KG1 (cell line): ENCODE data around the gene OSM.

Source experiments
- DNase-seq: peaks from one replicate; lab custom pipeline; 2025; lab: John Stamatoyannopoulos, UW

Gene OSM

DNA sequence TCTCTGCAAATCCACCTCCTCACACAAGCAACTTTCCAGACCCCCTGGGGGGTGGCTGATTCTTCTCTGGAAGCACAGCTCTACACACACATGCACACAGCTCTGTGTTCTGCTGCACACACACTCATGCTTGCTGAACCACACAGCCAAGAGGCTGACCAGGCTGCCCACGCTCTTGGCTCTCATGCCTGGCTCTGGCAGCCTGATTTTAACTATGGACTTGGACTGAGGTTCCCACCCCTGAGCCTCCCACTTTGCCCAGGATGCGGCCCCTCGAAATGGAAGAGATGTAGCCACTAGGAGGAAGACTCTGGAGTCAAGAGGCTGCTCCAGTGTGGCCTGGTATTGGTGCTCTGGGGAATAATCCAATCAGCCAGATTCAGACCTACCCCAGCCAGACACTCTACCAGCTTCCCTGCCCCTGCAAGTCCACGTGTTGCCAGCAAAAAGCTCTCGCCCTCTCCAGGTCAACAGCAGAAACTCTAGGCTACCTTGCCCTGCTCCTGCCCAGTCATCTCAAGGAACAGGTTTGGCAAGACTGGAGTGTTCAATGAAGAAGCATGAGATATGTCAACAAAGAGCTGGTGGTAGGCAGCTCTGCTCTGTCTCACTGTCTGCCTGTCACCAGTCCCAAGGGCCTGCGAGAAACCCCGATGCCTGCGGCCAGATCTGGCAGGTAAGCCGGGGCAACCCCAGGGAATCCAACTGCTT is 31.5 kb upstream of the OSM start:
- no peak for DNase-seq

DNA sequence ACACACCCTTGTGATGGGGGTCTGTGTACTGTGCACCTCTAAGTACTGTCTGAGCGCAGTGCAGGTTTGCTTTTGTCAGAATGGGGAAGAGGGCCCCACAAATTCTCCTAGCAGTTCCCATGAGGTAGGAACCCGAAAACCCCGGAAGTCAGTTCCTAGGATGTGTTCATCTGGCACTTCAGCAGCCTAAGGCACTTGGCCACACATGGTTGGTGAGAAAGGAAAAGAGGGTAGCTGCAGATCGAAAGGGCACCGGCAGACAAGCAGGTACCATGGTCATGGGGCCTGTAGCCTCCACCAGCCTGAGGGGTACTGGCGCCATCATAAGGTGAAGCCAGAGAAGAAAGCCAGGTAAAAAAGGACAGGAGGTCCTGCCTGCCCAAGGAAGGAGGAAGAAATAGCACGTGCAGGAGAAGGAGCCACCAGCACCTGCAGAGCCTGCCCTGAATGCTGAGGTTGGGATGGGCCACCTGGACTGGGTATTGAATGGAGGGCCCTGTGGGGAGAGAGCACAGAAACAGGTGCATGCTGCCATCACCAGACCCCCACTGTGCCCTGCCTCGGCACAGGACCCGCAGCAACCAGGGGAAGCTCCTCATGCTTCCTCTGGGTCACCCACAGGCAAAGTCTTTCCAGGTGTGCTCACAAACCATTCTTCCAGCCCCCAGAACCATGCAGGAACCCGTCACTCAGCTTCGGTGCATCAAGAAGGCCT is 30.8 kb upstream of the OSM start:
- no peak for DNase-seq

DNA sequence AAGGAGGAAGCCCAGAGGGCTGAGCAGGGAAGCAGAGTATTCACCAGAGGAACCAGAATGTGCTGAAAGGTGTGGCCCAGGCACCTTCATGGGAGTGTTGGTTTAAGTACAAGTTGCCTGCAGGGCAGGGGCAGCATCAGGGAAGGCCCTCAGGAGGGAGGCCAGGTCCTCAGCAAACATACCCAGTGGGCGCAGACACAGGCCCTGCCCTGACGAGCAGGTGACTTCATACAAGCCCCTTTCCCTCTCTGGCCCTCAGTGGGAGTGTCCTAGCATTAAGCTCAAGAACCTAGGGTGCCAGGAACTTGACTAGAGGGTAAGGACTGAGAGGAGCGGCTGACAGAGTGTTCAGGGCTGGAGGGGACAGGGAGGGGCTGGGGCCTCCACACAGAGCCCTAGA is 30.2 kb upstream of the OSM start:
- no peak for DNase-seq

DNA sequence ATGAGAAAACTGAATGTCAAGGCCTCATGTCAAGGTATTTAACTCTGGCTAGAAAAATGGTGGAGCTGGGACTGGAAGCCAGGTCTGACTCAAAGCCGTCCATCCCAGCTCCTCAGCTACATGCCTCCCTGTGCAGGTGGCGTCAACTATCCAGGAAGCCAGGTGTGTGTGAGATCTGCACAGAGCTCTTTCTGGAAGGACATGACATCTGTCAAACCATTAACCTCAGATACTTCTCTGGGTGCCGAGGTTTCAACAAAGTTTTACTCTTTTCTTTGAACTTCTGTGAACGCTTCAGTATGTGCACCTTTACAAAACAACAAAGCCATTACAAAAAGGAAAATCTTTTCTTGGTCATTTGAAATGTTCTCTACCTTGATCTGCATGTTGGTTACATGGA is 29.7 kb upstream of the OSM start:
- no peak for DNase-seq

DNA sequence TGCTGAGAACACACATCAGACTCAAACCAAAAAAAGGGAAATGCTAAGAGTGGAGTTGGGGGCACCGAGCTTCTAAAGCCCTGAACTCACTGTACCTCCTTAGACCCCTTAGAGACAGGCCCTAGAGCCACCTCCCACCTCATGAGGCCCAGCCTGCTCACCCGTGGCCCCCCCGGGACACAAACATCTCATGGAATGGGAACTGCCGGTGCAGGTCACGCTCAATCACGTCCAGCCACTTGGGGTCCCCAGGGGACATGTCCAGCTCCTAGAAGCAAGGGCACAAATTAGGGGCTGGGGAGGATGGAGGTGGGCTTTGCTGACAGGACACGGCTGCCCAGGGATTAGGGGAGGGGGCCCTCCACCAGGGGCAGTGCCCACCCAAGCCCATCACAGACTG is 28.9 kb upstream of the OSM start:
- no peak for DNase-seq

DNA sequence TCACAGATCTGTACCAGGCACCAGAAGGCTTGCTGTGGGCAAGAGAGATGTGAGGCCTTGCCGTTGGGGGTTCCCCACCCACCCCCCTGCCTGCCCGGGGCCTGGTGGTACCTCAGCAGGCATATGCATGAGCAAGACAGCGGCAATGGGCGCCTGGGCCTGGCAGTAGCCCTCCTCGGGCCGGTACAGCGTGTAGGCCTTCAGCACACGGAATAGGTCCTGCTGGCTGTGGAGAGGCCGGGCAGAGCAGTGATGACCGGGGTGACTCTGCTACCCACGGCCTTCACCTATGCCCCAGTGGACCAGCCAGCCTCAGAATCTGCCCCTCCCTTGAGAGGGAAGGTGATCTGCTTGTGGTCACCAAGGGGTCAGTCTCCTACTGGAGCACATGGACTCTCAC is 28.2 kb upstream of the OSM start:
- DNase-seq: no peak

DNA sequence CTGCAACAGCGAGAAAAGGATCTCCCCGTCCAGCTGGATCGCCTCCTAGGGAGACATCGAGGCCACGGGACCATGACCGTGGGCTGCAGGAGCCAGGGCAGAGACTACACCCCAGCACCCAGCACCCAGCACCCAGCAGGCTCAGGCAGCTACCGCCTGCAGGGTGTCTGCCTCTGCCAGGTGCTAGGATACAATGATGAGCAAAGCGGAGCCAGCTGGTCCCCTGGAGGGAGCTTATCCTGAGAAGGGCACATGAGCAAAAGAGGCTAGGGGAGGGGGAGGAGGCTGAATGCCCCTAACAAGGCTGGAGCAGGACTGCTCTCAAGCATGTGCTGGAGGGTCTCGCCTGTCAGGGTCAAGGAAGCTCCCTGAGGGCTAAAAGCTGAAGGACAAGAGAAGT is 27.4 kb upstream of the OSM start:
- no peak for DNase-seq

DNA sequence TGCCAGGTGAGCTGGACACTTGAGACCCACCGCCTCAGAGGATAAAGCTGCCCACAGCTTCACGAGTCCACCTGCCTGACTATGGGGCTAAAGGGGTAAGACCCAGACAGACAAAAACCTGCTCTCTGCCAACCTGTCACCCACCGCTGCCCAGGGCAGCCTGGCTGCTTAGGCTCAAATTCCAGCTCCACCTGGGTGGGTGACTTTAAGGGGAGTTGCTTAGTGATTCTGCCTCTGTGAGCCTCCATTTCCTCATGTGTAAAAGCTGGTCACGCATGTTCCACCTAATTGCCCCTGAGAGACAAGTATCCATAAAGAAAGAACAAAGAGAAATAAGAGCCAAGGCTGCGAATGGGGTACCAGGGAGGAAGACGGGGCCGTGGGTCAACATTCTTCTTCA is 26.4 kb upstream of the OSM start:
- DNase-seq: no peak

DNA sequence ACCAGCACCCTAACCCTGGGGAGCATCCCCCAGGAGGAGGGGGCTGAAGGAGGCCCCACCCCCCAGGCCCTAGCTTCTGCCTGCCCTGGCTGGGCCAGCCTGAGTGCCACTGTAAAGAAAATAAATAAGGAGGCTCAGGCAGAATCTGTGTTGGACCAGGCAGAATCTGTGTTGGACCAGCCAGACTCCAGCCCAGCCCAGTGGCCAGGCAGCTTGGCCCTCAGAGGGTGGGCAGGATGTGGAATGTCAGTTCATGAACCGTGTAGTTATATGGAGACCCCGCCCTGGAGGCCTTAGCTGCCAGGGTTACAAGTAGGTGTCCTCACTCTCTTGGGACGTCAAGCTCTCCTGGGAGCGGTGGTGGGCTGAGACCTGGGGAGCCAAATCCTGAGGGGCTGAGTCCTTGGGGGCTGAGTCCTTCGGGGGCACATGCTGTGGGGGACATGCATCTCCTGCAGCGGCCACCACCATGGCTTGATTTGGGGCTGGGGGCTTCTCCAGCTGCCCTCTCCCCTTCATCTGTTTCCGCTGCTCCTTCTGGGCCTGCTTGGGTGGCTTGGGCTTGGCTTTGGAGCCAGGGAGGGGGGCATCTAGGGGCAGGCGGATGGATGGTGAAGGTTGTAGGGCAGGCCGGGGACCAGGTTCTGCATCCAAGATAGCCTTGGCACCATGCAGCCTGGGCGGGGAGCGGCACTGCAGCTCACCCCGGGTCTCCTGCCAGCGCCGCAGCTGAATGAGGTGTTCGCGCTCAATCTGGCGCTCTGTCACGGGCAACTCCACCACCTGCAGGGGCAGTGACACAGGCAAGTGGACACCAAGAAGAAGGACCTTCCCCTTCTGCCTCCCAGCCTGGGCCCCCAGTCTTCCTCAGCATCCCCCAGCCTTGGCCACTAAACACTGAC is 25.7 kb upstream of the OSM start:
- DNase-seq: no peak

DNA sequence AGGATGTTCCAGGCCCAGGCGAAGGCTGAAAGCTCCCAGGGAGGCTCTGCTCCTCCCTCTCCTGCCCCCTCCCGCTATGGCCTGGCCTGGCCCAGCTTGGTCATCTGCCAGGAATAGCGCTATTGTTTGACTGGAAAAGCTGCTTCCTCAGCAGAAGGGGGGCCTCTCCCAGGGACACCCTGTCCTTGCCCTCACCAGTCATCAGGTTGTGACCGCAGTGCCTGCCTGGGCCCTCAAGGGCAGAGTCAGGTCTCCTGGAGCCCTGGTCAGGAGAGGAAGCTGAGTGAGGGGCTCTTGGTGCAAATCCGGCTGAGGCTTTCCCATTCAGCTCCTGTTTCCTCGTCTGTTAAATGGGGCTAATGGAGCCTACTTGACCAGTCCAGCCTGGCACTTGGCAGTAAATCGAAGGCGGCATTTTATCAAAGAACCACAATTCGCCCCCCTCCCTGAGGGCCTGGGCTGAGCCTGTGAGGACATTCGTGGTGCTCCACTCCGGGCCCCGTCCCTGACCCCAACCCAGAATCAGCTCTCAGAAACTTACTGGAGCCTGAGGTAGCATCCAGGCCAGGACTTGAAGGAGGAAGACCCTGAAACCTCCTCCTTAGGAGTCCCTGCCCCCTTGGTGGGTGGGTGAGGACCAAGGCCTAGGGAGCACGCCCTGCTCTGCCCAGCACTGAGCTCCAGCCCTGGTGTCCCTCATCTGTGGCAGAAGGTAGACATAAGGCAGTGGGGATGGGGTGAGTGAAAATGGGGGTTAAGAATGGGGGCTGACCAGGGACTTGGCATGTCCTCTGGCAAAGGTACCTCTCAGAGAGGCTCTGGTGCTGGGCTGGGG is 24.6 kb upstream of the OSM start:
- no peak for DNase-seq

DNA sequence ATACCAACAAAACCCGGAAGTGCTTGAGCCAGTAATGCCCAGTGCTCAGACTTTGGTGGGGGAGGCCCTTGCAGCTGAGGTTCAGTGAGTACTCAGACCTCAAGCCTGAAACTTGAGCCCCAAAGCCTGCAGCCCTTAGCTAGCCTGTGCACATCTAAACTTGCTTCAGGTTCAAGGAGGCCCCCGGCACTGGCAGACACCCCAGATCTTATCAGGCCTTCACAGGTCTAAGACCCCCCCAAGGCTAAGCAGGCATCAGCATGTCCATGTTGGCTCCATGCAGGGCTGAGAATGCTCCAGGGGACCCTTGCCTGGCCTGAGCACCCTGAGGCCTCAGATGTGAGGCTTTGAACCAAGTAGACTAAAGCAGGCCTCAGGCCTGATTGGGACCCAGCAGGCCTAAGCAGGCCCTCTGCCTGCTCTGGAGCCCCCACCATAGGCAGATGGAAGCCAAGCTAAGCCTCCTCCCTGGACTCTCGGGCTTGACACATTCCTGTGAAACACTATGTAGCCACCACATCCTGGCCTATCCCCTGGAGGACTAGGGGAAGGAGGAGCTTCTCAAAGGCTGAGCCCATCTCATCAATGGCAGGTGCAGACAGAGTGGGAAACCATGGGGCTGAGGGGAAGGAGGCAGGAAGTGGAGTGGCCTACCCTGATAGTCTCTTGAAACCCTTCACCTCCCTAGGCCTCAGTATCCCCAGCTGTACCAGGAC is 23.8 kb upstream of the OSM start:
- no peak for DNase-seq

DNA sequence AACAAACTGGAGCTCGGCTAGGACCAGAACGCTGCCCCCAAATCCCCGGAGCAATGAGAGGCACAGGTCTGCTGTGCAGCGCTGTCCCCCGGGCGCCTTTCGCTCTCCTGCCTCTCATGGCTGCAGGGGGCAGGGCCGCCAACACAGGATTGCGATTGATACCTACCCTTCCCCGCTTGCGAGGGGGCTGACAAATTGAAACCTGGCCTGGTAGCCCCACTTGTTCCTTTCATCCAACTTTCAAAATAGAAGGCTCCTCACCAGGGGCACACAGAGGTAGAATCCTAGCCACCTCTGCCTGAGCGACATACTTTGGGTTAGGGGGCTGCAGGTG is 23.3 kb upstream of the OSM start:
- DNase-seq: no peak

DNA sequence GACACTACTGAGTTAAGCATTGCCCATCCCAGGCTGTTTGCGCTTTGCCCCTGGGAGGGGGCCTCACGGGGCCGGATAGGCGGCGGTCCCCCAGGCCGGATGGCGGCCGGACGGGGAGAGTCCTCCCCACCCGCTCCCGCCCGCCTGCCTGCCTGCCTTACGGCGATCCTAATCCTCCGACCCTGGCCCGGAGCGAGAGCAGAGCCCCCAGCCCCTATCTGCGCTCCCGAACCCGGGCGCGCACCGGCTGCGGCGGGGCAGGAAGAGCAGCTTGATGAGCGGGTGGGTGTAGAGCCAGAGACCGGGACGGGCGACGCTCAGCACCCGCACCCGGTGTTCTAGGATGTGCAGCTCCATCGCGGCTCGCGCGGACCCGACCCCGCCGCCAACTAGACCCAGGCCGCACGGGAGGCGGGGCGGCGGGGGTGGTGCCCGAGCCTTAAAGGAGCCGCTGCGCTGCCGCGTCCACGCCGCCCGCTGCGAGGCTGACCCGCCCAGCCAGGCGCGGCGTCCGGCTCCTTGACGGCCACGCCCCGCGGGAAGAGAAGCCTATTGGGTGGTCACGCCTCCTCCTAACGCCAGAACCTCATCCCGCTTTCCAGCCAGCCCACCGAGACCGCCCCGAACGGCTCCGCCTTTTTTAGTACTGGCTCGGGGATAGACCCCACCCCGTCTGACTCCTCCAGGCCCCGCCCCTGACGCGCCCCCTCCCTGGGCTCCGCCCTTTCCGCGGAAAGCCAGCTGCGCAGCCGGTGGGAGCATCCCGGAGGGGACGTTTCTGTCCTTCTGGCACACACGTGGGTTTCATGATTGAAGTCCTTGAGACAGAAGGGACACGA is 22.7 kb upstream of the OSM start, which contains the start of gene CASTOR1:
TSS of gene CASTOR1 (minus strand) at position 365 of the 839 bp plus-strand sequence. CDS start at position 357, 8 bp downstream.
- DNase-seq: peak; percentile 28

DNA sequence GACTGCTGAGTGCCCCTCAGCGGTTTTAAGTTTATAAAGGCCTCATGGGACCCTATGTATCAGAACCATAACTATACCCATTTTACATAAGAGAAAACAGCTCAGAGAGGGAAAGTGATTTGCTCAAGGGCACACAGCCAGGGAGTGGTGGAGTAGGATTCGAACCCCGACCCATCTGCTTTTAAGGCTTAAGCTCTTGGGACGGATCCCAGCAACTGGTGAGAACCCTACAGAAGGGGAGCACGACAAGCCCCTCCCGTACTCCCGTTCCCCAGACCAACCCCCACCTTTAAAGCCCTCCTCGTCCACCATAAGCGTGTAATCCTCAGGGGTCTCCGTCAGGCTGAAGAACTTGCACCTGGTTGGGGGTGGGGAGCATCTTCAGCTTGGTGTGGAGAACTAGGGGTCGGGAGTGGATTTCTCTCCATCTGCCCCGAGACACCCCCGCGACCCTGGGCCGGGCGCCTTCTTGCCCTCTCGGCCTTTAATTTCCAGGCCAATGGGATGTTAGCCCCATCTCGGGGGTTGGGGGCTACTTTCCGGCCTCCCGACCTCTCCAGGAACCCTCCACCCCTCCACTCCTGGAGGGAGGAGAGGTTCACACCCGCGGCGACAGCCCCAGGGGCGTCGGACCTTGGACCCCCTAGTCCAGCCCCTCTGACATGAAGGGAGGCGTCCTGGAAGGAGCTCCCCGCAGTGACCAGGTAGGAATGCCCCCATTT is 21.9 kb upstream of the OSM start:
- DNase-seq: no peak

DNA sequence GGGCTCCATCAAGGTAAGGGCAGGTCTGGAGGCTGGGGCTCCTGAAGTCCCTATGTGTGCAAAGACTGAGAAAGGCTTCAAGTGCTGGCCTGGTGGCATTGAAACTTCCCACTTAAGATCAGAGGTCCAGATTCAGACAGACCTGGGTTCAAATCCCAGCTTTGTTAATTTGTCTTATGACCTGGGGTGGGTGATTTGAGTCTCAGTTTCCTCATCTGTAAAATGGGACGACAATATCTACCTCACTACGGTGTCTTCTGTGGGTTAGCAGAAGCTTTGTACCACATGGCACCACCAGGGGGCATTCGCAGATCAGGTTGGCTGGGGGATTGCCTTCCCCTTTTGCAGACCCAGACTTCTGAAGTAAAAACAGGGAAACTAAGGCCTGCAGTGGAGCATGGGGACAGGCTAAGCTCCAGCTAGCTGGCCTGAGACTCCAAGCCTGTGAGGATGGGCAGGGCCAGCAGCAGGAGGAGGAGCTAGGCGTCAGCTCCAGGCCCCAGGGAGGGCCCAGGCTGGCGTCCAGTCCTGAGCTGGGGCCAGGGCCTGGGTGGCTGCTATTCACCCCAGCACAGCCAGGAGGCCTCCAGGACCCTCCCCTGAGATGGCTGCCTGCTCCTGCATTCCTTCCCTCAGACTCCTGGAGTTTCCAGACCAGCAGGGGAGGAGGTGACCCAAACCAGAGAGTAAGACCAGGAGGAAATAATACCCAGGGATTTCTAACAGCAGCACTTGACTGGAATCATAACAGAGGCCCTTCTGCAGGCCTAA is 21.2 kb upstream of the OSM start:
- peak; percentile 85 for DNase-seq

DNA sequence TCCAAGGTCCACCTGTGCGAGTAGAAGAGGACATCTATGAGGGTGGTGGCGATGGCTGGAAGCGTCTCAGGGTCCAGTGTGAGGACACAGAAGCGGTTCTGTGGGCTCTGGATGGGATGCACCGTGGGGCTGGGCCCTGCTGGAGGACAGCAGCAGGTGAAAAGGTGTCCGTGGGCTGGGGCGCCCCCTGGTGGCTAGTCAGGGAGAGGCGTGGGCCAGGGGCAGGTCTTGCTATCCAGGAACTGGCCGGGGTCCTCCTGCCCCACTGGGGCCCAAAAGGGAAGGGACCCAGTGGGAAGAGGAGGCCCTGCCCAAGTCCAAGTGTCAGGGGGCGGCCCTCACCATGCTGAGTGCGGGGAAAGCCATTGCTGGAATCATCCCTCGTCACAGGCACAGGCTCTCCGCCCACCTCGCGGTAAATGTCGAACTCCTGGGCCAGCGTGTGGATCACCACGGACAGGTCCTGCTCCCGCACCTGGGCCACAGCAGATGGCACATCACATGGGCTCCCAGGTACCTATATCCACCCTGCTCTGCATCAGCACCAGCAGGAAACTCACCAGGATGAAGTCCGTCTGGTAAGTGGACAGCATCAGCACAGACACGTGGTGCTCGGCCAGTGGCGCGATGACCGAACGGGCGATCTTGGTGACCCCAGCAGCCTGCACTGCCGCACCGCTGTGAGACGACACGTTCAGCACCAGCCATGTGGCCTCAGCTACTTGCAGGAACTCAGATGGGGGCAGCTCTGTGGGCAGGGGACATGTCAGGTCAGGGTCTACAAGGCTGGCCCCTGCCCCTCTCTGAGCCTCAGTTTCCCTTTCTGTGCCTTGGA is 20.4 kb upstream of the OSM start:
- peak; percentile 50 for DNase-seq

DNA sequence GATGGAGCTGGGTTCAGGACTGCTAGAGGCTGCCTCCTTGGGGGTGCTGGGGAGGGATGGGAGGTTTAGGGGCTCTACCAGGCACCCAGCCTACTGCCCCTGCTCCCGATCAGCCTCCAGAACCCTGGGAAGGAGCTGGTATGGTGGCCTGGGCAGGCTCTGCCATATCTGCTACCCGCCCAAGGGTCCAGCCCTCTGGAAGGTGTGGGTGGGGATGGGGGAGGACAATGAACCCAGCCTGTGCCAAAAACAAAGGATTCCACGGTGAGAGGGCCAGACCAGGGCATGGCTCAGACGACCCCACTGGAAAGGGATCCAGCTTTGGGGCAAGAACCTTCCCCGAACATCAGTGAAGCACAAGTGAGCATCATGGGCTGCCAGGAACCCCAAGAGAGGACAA is 19.7 kb upstream of the OSM start:
- DNase-seq: no peak

DNA sequence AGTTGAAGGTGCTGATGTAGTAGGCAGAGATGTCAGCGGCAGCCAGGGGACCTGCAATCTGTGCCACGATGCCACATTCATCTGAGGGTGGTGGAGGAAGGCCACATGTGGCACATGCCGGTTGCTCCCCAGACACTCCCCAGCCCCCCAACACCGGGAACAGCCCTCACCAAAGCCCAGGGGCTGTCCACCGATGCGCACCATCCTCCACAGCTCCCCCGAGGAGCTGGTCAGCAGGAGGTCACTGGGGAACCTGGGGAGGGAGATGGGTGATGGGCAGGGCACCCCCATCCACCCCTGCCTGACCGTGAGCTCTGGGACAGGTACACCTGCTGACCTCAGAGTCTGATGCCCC is 19.2 kb upstream of the OSM start:
- no peak for DNase-seq
